ENCODE data around the gene SLC25A46.

SLC25A46 gene

GRCh38 chr5:110734101-110734500, 4.7 kb upstream of the SLC25A46 start:
- no peaks in the 10 kb centered on the region for H3K9me3 ChIP-seq (ENCODE audit: severe bottlenecking)
- DNase-seq = no peak
- TF ChIP-seq, protein P1, sequence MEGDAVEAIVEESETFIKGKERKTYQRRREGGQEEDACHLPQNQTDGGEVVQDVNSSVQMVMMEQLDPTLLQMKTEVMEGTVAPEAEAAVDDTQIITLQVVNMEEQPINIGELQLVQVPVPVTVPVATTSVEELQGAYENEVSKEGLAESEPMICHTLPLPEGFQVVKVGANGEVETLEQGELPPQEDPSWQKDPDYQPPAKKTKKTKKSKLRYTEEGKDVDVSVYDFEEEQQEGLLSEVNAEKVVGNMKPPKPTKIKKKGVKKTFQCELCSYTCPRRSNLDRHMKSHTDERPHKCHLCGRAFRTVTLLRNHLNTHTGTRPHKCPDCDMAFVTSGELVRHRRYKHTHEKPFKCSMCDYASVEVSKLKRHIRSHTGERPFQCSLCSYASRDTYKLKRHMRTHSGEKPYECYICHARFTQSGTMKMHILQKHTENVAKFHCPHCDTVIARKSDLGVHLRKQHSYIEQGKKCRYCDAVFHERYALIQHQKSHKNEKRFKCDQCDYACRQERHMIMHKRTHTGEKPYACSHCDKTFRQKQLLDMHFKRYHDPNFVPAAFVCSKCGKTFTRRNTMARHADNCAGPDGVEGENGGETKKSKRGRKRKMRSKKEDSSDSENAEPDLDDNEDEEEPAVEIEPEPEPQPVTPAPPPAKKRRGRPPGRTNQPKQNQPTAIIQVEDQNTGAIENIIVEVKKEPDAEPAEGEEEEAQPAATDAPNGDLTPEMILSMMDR (IDR thresholded peaks at IDR 0.05; ENCODE audit: low read depth, low read length) = no peak
- peaks cover 7% of the 10 kb centered on the region; the same call in 1 of the 2 replicates for H3K36me3 ChIP-seq
- no peak overlapping the region for H3K4me3 ChIP-seq (ENCODE audit: low read depth, low read length)
- no peak overlapping the region for H3K27ac ChIP-seq
- no peaks in the 10 kb centered on the region for H3K27me3 ChIP-seq (ENCODE audit: insufficient read depth, low read depth, severe bottlenecking)

- H3K36me3 ChIP-seq = peaks cover 8% of the 10 kb centered on the region; the same call in 1 of the 2 replicates
- H3K27ac ChIP-seq = no peak overlapping the region
- TF ChIP-seq, protein P1 (IDR thresholded peaks at IDR 0.05; ENCODE audit: low read depth, low read length) = no peak
- no peak overlapping the region for H3K4me3 ChIP-seq (ENCODE audit: low read depth, low read length)
- no peaks in the 10 kb centered on the region for H3K9me3 ChIP-seq (ENCODE audit: severe bottlenecking)
- DNase-seq = no peak
- H3K27me3 ChIP-seq (ENCODE audit: insufficient read depth, low read depth, severe bottlenecking) = no peaks in the 10 kb centered on the region
Measured at GRCh38 chr5:110735556-110735955, 3.3 kb upstream of the SLC25A46 start.

DNA sequence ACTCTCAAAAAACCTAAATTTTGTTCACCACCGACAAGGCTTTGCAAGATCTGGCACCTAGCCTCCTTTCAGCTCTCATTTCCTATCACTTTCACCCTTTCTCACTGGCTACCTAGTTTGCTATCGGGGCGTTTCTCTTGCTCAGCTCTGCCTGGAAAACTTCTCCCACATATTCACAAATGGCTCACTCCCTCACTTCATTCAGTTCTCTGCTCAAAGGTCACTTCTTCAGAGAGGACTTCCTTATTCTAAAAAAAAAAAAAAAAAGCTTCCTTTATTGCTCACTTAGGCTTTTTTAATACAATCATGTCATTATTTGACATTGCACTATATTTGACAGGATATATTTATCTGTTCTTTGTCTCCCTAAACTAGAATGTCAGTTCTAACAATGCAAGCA, 2.1 kb upstream of the SLC25A46 start:
- no peak overlapping the region for H3K4me3 ChIP-seq (ENCODE audit: low read depth, low read length)
- H3K36me3 ChIP-seq = peaks cover 8% of the 10 kb centered on the region; the same call in 1 of the 2 replicates
- TF ChIP-seq, protein P1 (IDR thresholded peaks at IDR 0.05; ENCODE audit: low read depth, low read length) = no peak
- no peaks in the 10 kb centered on the region for H3K27me3 ChIP-seq (ENCODE audit: insufficient read depth, low read depth, severe bottlenecking)
- DNase-seq = no peak
- no peak overlapping the region for H3K27ac ChIP-seq
- H3K9me3 ChIP-seq (ENCODE audit: severe bottlenecking) = no peaks in the 10 kb centered on the region

GRCh38 chr5:110738503-110738811, 350 bp upstream of the SLC25A46 start:
- Histone ChIP-seq H3K27ac (peak overlapping the region; percentile 80), H3K27me3 (ENCODE audit: insufficient read depth, low read depth, severe bottlenecking) (no peaks in the 10 kb centered on the region), H3K36me3 (peaks cover 8% of the 10 kb centered on the region; the same call in 1 of the 2 replicates), H3K9me3 (ENCODE audit: severe bottlenecking) (no peaks in the 10 kb centered on the region), H3K4me3 (ENCODE audit: low read depth, low read length) (peak overlapping the region; percentile 88)
- DNase-seq = peak; percentile 19
- TF ChIP-seq, protein P1 (IDR thresholded peaks at IDR 0.05; ENCODE audit: low read depth, low read length) = no peak

DNA sequence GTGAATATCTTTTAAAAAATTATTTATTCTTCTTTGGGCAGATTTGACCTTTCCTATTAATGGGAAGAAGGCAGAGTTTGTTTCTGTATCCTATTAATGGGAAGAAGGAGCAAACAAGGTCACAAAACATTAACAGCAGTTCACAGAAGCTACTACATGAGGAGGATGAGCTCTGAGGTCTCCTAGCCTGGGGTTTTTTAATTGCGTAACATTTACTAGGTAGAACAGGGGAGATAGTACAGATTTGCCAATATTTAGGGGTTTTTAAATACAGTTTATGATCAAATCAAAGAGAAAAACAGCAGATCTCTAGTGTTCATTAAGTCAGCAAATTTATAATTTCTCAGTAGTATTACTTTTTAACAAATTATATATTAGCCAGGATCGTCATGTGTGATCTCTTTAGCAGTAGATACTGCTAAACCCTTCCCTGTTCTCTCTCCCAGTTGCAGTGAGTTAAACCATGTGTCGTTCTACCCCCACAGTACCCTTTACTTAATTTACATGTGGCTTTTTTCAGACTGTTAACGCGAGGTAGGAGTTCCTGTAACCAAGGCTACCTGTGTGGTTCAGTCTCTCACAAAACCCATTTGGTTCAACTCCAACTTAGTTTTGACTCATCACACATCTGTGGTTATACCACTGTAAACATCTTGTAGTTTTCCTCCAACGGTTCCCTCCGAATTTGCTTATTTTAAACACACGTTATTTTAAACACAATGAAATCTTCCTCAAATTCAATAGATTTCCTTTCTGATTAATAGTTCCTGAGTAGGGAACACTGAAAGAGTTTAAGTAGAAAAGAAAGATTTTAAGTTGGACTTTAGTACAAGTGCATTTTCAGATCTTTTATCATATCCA, 13.3 kb downstream of the SLC25A46 start:
- H3K27me3 ChIP-seq (ENCODE audit: insufficient read depth, low read depth, severe bottlenecking) = no peaks in the 10 kb centered on the region
- peaks cover 3% of the 10 kb centered on the region; the same call in 1 of the 2 replicates for H3K36me3 ChIP-seq
- H3K4me3 ChIP-seq (ENCODE audit: low read depth, low read length) = no peak overlapping the region
- no peak for DNase-seq
- H3K27ac ChIP-seq = no peak overlapping the region
- H3K9me3 ChIP-seq (ENCODE audit: severe bottlenecking) = no peaks in the 10 kb centered on the region
- TF ChIP-seq, protein P1 (IDR thresholded peaks at IDR 0.05; ENCODE audit: low read depth, low read length) = no peak

Data from WERI-Rb-1 (cell line).